ENCODE data around the gene IL37.

GRCh38 chr2:112876971-112877361 lies 34.0 kb upstream of the IL37 start:
- no peak for TF ChIP-seq EZH2phosphoT487 (IDR thresholded peaks at IDR 0.05; ENCODE audit: unreplicated experiment)
- no peak for TF ChIP-seq CTCF (conservative IDR thresholded peaks at IDR 0.05; ENCODE audit: low read depth in 2 of 2)
- no peak for TF ChIP-seq REST (IDR thresholded peaks at IDR 0.05; ENCODE audit: unreplicated experiment)
- no peak for TF ChIP-seq POLR2AphosphoS5 (IDR thresholded peaks at IDR 0.05; ENCODE audit: low read depth)
- TF ChIP-seq EZH2 (IDR thresholded peaks at IDR 0.05; ENCODE audit: low read depth, unreplicated experiment) = no peak
- TF ChIP-seq ZNF114 (CRISPR knock-in tag; IDR thresholded peaks at IDR 0.05) = no peak
- TF ChIP-seq ETS1 (IDR thresholded peaks at IDR 0.05) = no peak
- TF ChIP-seq ZNF331 (CRISPR knock-in tag; IDR thresholded peaks at IDR 0.05; ENCODE audit: low read depth) = no peak
- no peak for TF ChIP-seq STAT1 (IDR thresholded peaks at IDR 0.05; ENCODE audit: unreplicated experiment)
- TF ChIP-seq CREB1 (CRISPR knock-in tag; IDR thresholded peaks at IDR 0.05; ENCODE audit: low read depth) = no peak
- TF ChIP-seq JUNB (IDR thresholded peaks at IDR 0.05; ENCODE audit: unreplicated experiment) = no peak
- TF ChIP-seq NANOG (IDR thresholded peaks at IDR 0.05; ENCODE audit: borderline replicate concordance) = no peak
- TF ChIP-seq ZNF462 (CRISPR knock-in tag; IDR thresholded peaks at IDR 0.05) = no peak
